IPS-18a (cell line): ENCODE results near the gene TMEM245.

Experiments
- H3K27ac ChIP-seq: one replicate; pipeline ENCODE4 v1.5.1; 2013; ENCODE audit warnings: low read length
- H3K27me3 ChIP-seq: one replicate; pipeline ENCODE4 v1.6.1; 2013; ENCODE audit warnings: mild to moderate bottlenecking, low read length; ENCODE audit not compliant: control insufficient read depth, insufficient read depth
- H3K36me3 ChIP-seq: one replicate; pipeline ENCODE4 v1.6.1; 2013; ENCODE audit warnings: low read depth, low read length; ENCODE audit not compliant: control insufficient read depth
- H3K4me1 ChIP-seq: one replicate; pipeline ENCODE4 v1.6.1; 2013; ENCODE audit warnings: low read depth, low read length; ENCODE audit not compliant: control insufficient read depth
- H3K4me3 ChIP-seq: one replicate; pipeline ENCODE4 v1.5.1; 2013; ENCODE audit warnings: low read length
- H3K9ac ChIP-seq: one replicate; pipeline ENCODE4 v1.6.1; 2013; ENCODE audit warnings: mild to moderate bottlenecking, low read length, moderate library complexity
- H3K9me3 ChIP-seq: one replicate; pipeline ENCODE4 v1.6.1; 2013; ENCODE audit warnings: low read depth, low read length; ENCODE audit not compliant: control insufficient read depth

TMEM245 gene

DNA sequence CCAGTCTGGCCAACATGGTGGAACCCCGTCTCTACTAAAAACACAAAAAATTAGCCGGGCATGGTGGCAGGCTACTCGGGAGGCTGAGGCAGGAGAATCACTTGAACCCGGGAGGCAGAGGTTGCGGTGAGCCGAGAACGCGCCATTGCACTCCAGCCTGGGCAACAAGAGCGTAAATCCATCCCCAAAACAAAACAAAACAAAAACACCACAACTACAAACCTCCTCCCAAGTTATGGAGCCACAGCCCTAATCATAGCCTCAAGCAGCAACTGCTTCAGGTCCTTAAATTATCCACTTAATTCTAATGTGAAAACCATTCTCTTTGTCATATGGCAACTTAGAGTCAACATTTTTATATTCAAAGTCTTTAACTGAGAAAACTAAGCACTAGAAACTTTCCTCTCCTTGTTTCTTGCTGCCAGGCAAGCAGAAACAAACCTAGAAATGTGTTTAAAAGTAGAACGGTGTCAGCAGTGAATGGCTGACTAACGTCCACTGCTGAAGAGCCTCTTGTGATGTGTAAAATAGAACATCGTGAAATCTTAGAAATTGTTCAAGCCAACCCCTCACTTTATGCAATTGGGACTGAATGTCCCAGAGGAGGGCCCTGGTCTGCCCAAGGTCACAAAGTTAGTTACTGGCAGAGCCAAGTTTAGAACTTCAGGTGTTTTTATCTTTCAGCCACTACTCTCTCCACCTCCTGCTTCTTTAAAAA is 5.7 kb downstream of the TMEM245 start:
- H3K4me3 ChIP-seq, result no peak overlapping the region
- peaks cover 3% of the 10 kb centered on the region for H3K36me3 ChIP-seq
- no peaks in the 10 kb centered on the region for H3K27me3 ChIP-seq
- H3K9me3 ChIP-seq, result no peaks in the 10 kb centered on the region
- peaks cover 16% of the 10 kb centered on the region for H3K4me1 ChIP-seq
- H3K27ac ChIP-seq, result no peak overlapping the region
- H3K9ac ChIP-seq, result no peak overlapping the region

- no peak overlapping the region for H3K27ac ChIP-seq
These were observed 6.5 kb downstream of the TMEM245 start for GRCh38 chr9:109113254-109113653.

DNA sequence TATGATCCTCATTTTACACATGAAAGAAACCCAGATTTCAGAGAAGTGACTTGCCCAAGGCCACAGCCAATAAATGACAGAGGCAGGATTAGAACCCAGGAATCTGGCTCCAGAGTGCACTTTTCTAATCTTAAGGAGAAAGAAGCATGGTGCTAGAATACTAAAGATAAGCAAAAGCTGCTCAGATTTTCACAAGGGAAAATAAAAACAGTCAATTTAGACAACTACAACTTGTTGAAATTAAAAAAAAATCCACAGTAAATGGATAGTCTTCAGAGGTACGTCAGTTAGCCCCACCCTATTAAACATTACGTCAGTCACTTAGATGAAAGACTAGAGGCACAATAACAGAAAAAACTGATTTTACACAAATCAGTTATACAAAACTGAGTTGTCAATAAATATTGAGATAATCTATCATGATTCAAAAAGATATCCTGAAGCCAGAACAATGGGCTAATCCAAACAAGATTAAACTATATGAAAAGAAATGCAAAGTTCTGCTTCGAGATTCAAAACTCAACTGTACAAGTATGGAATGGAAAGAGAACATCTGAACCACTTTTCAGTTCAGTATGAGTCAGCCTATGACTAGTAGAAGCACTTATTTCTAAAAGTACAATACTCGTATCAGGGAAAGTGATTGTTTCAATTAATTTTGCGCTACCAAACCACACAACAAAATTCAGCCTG is 9.3 kb downstream of the TMEM245 start:
- no peak overlapping the region for H3K9ac ChIP-seq
- no peaks in the 10 kb centered on the region for H3K4me1 ChIP-seq

More at GRCh38 chr9:109113254-109113653, 6.5 kb downstream of the TMEM245 start:
- Histone ChIP-seq H3K9ac (no peak overlapping the region), H3K27me3 (no peaks in the 10 kb centered on the region), H3K4me1 (peaks cover 12% of the 10 kb centered on the region), H3K36me3 (peaks cover 3% of the 10 kb centered on the region), H3K4me3 (no peak overlapping the region), H3K9me3 (no peaks in the 10 kb centered on the region)

GRCh38 chr9:109109967-109110328 is 9.8 kb downstream of the TMEM245 start:
- no peaks in the 10 kb centered on the region for H3K4me1 ChIP-seq
- H3K27me3 ChIP-seq, result no peaks in the 10 kb centered on the region
- no peak overlapping the region for H3K27ac ChIP-seq
- H3K9ac ChIP-seq, result no peak overlapping the region
- H3K36me3 ChIP-seq, result peaks cover 9% of the 10 kb centered on the region
- H3K4me3 ChIP-seq, result no peak overlapping the region
- H3K9me3 ChIP-seq, result no peaks in the 10 kb centered on the region

More for the DNA sequence above, 9.3 kb downstream of the TMEM245 start:
- Histone ChIP-seq H3K36me3 (peaks cover 5% of the 10 kb centered on the region), H3K9me3 (no peaks in the 10 kb centered on the region), H3K27ac (no peak overlapping the region), H3K27me3 (no peaks in the 10 kb centered on the region), H3K4me3 (no peak overlapping the region)

DNA sequence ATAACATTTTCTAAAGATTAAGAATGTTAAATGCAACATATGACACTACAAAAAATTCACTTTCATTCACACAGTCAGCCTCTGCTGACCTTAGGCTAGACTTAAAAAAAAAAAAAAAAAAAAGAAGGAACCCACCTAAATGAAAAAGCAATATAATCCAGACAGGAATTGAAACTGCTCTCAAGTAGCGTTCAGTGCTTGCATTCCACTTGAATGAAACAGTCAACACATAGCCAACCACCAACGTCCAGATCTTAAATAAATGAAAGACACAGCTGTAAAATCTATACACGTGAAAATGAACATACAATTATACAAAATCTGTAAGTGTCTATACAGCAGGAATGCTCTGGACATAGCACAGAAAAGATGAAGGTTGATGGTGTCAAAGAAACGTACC is 11.4 kb downstream of the TMEM245 start:
- no peaks in the 10 kb centered on the region for H3K9me3 ChIP-seq
- H3K9ac ChIP-seq, result no peak overlapping the region
- no peak overlapping the region for H3K27ac ChIP-seq
- H3K4me1 ChIP-seq, result no peaks in the 10 kb centered on the region
- H3K36me3 ChIP-seq, result peaks cover 14% of the 10 kb centered on the region
- H3K4me3 ChIP-seq, result no peak overlapping the region
- H3K27me3 ChIP-seq, result no peaks in the 10 kb centered on the region

DNA sequence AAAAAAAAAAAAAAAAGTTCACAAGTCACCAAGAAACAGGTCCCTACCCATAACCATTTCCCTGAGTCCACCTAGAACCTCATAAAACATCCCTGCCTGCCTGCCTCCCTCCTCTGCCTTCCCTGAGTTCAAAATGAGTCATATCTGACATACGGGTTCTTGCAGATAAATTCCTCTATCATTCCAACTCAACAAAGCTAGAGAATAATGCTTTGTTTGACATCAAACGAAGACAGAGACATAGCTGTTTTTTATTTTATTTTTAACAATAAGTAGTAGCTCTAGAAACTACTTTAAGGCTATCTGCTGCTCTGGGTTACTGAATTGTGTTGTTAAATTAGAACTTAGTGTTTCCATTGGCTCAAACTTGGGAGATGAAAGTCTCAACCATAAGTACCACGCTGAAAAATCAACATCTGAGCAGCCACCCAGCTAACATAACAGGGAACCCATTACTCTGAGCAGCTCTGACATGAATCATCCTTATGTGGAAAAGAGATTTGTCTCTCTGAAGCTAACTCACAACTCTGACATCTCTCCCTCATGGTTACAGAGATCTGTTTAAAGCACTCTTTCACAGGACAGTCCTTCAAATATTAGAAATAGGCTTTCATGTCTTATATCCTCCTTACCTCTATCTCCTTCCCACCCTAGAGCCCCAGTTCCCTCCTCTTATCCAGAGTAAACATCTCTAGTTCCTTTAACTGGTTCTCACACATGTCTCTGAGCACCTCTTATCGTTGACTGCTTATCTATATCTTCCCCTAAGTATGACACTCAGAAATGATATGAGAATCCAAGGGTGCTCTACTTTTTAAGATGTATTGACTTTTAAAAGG is 12.1 kb downstream of the TMEM245 start:
- no peaks in the 10 kb centered on the region for H3K9me3 ChIP-seq
- H3K4me1 ChIP-seq, result peaks cover 2% of the 10 kb centered on the region
- no peak overlapping the region for H3K4me3 ChIP-seq
- H3K27me3 ChIP-seq, result no peaks in the 10 kb centered on the region
- H3K9ac ChIP-seq, result no peak overlapping the region
- no peak overlapping the region for H3K27ac ChIP-seq
- H3K36me3 ChIP-seq, result peaks cover 21% of the 10 kb centered on the region

DNA sequence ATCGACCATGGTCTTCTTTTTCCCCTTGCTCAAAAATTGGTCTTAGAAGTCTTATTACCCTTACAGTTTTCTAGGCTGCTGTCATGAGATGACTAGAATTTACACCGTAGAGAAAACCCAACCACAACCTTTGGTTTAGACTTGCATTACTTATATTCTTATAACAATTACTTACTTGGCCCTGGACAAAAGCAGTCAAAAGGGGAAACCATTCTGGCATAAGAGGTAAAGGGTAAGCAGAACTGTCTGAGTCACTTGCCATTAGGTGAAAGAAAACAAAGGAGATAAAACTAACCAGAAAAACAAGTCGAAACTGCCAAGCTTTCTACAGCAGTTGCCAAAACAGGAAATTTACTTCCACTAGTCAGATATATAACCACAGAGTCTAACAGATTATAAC is 17.9 kb downstream of the TMEM245 start:
- peaks cover 20% of the 10 kb centered on the region for H3K4me1 ChIP-seq

DNA sequence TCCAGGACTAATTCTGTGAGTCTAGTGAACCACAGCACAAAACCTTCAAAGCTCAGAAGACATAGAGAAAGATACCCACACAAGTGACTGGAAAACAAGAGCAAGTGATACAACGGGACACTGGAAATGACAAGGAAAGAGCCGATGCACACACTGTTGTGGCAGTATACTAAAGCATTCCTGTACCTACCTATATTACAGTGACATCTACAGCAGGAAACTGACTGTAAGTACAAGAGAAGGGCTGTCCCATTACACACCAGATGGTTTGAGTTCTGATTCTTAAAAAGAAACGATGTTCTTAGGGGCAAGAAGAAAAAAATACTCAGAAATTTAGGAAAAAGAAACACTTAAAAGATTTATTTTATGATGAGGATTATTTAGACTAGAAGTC is 18.5 kb downstream of the TMEM245 start:
- no peak overlapping the region for H3K27ac ChIP-seq
- H3K9ac ChIP-seq, result no peak overlapping the region
- no peaks in the 10 kb centered on the region for H3K9me3 ChIP-seq
- no peak overlapping the region for H3K4me3 ChIP-seq
- H3K36me3 ChIP-seq, result peaks cover 21% of the 10 kb centered on the region
- no peaks in the 10 kb centered on the region for H3K27me3 ChIP-seq
- peaks cover 20% of the 10 kb centered on the region for H3K4me1 ChIP-seq

More for the DNA sequence above, 17.9 kb downstream of the TMEM245 start:
- Histone ChIP-seq H3K27ac (no peak overlapping the region), H3K36me3 (peaks cover 24% of the 10 kb centered on the region), H3K4me3 (no peak overlapping the region), H3K9me3 (no peaks in the 10 kb centered on the region), H3K27me3 (no peaks in the 10 kb centered on the region), H3K9ac (no peak overlapping the region)

GRCh38 chr9:109100543-109101201 is 19.1 kb downstream of the TMEM245 start:
- Histone ChIP-seq H3K27ac (no peak overlapping the region), H3K27me3 (no peaks in the 10 kb centered on the region), H3K9ac (no peak overlapping the region), H3K4me1 (peaks cover 20% of the 10 kb centered on the region), H3K4me3 (no peak overlapping the region), H3K36me3 (peaks cover 20% of the 10 kb centered on the region), H3K9me3 (no peaks in the 10 kb centered on the region)

DNA sequence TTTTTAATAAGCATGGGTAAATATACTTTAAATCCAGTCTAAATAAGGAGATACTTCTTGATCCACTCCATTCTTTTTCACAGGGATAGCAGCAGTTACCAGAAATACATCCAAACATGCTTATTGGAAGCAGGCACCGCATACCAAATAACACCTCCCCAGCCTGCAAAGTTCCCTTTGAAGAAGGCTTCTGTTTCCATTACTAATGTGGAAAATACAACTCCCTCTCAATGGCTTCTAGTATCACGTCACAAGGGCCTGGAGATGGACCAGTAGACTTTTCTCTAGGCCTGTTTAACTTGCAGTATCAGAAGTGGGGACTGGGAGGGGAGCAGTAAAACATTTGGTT is 20.8 kb downstream of the TMEM245 start:
- no peak overlapping the region for H3K9ac ChIP-seq
- H3K27ac ChIP-seq, result peak overlapping the region; percentile 3
- peaks cover 20% of the 10 kb centered on the region for H3K4me1 ChIP-seq
- H3K9me3 ChIP-seq, result no peaks in the 10 kb centered on the region
- H3K4me3 ChIP-seq, result no peak overlapping the region
- H3K27me3 ChIP-seq, result no peaks in the 10 kb centered on the region
- peaks cover 22% of the 10 kb centered on the region for H3K36me3 ChIP-seq
